HCT116 (cell line): Measurements from ENCODE around the gene SOX18. TPM values are rescaled to one million over a fixed set of nuclear protein-coding genes. Genes with fewer than 3 reads are reported as not detected.

ENCODE experiments used
- ATAC-seq: fragments of 200-7000 bp; cut with Tn5 transposase; 2 replicates; pipeline ENCODE4 v1.9.1; 2020; ENCODE audit warnings: mild to moderate bottlenecking, moderate library complexity
- BruUV-seq: library from RNA; stranded (reverse); fragments of 400-500 nt; replicated peaks from 2 replicates; lab custom pipeline; 2021; lab: Mats Ljungman, UMichigan
- CTCF ChIA-PET: fragments of 300-600 bp; sonication (Branson Sonifier 250); formaldehyde crosslinking; loops from one replicate; lab custom pipeline; 2021; ENCODE audit warnings: antibody characterized with exemption; lab: Charles Lee
- POLR2A ChIA-PET: fragments of 300-600, 350-600 bp; sonication (Branson Sonifier 250); formaldehyde crosslinking; loops from one replicate; lab custom pipeline; 2021; ENCODE audit warnings: antibody characterized with exemption; lab: Charles Lee
- RAD21 ChIA-PET, 2 experiments: fragments of 300-600 bp; sonication (Branson Sonifier 250); formaldehyde crosslinking; loops; one replicate each; lab custom pipeline; 2023; ENCODE audit warnings: low total read pairs in 2 of 2; ENCODE audit not compliant: uncharacterized antibody in 2 of 2, unreplicated experiment in 2 of 2, low non-redundant PET in 1 of 2; lab: Charles Lee
- DNase-seq: peaks from one replicate; pipeline ENCODE4 v3.0.0-alpha.2; 2010; ENCODE audit warnings: low read depth, low spot score
- H2AFZ ChIP-seq: fragments of 200-600 bp; shearing (Covaris generic), sonication (generic); 2 replicates; pipeline ENCODE4 v1.6.1; 2017; ENCODE audit warnings: low read depth, mixed run types, mixed read lengths, antibody characterized with exemption, low read length; ENCODE audit not compliant: poor library complexity, severe bottlenecking
- H3K27ac ChIP-seq: 2 replicates; pipeline ENCODE4 v1.5.1; 2012; ENCODE audit warnings: low read depth, low read length
- H3K27me3 ChIP-seq: fragments of 200-600 bp; sonication (generic); 2 replicates; pipeline ENCODE4 v1.6.1; 2016; ENCODE audit warnings: mixed run types, low read length, mixed read lengths; ENCODE audit not compliant: insufficient read depth
- H3K36me3 ChIP-seq, 2 experiments: fragments of 200-500 bp in 1 of 2; fragments of 200-600 bp in 1 of 2; sonication (Bioruptor generic) in 1 of 2; sonication (generic) in 1 of 2; 2 replicates each; pipeline versions ENCODE4 v1.5.1 to v1.6.1; 2014 to 2016; ENCODE audit warnings: low read length in 2 of 2, inconsistent platforms in 1 of 2, mixed read lengths in 1 of 2, mixed run types in 1 of 2; ENCODE audit not compliant: insufficient read depth in 2 of 2, control insufficient read depth in 1 of 2
- H3K4me1 ChIP-seq, 2 experiments: fragments of 200-600 bp in 1 of 2; sonication (generic) in 1 of 2; 2 replicates each; pipeline versions ENCODE4 v1.5.1 to v1.6.1; 2012 to 2017; ENCODE audit warnings: low read length in 2 of 2, inconsistent platforms in 1 of 2, mild to moderate bottlenecking in 1 of 2, mixed read lengths in 1 of 2, mixed run types in 1 of 2, moderate library complexity in 1 of 2; ENCODE audit not compliant: insufficient read depth in 2 of 2, control insufficient read depth in 1 of 2
- H3K4me2 ChIP-seq: fragments of 200-600 bp; sonication (generic); 2 replicates; pipeline ENCODE4 v1.6.1; 2017; ENCODE audit warnings: mixed run types, low read length, mixed read lengths
- H3K4me3 ChIP-seq, 2 experiments: fragments of 200-600 bp in 1 of 2; sonication (generic) in 1 of 2; replicated peaks in 1 of 2; 2 replicates each; pipeline ENCODE4 v1.5.1; 2011 to 2016; ENCODE audit warnings: low read length in 2 of 2, control low read depth in 1 of 2, low read depth in 1 of 2, mild to moderate bottlenecking in 1 of 2, mixed read lengths in 1 of 2, mixed run types in 1 of 2
- H3K79me2 ChIP-seq: fragments of 200-600 bp; sonication (generic); 2 replicates; pipeline ENCODE4 v1.6.1; 2017; ENCODE audit warnings: mild to moderate bottlenecking, mixed run types, low read length, moderate library complexity, mixed read lengths; ENCODE audit not compliant: insufficient read depth
- H3K9ac ChIP-seq: fragments of 200-600 bp; sonication (generic); 2 replicates; pipeline ENCODE4 v1.6.1; 2016; ENCODE audit warnings: low read length, mixed read lengths
- H3K9me2 ChIP-seq: fragments of 200-600 bp; sonication (generic), shearing (Covaris generic); 2 replicates; pipeline ENCODE4 v1.6.1; 2017; ENCODE audit warnings: mixed run types, mild to moderate bottlenecking, moderate library complexity; ENCODE audit not compliant: insufficient read depth
- H3K9me3 ChIP-seq, 2 experiments: fragments of 200-500 bp in 1 of 2; fragments of 200-600 bp in 1 of 2; sonication (Bioruptor generic) in 1 of 2; sonication (generic) in 1 of 2; 2 replicates each; pipeline ENCODE4 v1.6.1; 2014 to 2017; ENCODE audit warnings: low read length in 2 of 2, mixed read lengths in 2 of 2, inconsistent platforms in 1 of 2, low read depth in 1 of 2, mild to moderate bottlenecking in 1 of 2, mixed run types in 1 of 2, moderate library complexity in 1 of 2; ENCODE audit not compliant: control insufficient read depth in 1 of 2, insufficient read depth in 1 of 2
- H4K20me1 ChIP-seq: fragments of 200-600 bp; sonication (generic), shearing (Covaris generic); 2 replicates; pipeline ENCODE4 v1.6.1; 2017; ENCODE audit warnings: mixed run types, mild to moderate bottlenecking, moderate library complexity; ENCODE audit not compliant: insufficient read depth
- CBX3 ChIP-seq: IDR thresholded peaks from 2 replicates; pipeline ENCODE4 v1.6.1; 2012; ENCODE audit warnings: low read depth
- CTCF ChIP-seq, 3 experiments: fragments of 200-600 bp in 1 of 3; sonication (generic) in 1 of 3; IDR thresholded peaks in 2 of 3; conservative IDR thresholded peaks in 1 of 3; 2 replicates each; pipeline ENCODE4 v1.5.1; 2012 to 2017; ENCODE audit warnings: low read depth in 2 of 3, low read length in 2 of 3, antibody characterized with exemption in 1 of 3, borderline replicate concordance in 1 of 3, control low read depth in 1 of 3, mild to moderate bottlenecking in 1 of 3, mixed read lengths in 1 of 3, mixed run types in 1 of 3, moderate library complexity in 1 of 3; ENCODE audit not compliant: insufficient read depth in 1 of 3
- EGR1 ChIP-seq: IDR thresholded peaks from 2 replicates; pipeline ENCODE4 v1.6.1; 2012; ENCODE audit warnings: low read depth
- ZNF274 ChIP-seq: fragments of 200-500 bp; sonication (Bioruptor generic); IDR thresholded peaks from 2 replicates; pipeline ENCODE4 v1.6.1; 2014; ENCODE audit warnings: mild to moderate bottlenecking, low read depth, low read length, inconsistent platforms
- intact Hi-C: fragments of 100-400 bp; cut with micrococcal nuclease; formaldehyde crosslinking; loops from 2 replicates; pipeline ENCODE4 v1.10.0; 2022
- total RNA-seq: library from RNA; stranded (reverse); gene quantifications from one replicate; pipeline ENCODE4 v1.2.1, GENCODE V29; 2021; ENCODE audit not compliant: unreplicated experiment
- TF ChIP-seq, protein P1 (sequence below): IDR thresholded peaks from 2 replicates; pipeline ENCODE4 v1.6.1; 2011; ENCODE audit warnings: mild to moderate bottlenecking, low read length, moderate library complexity; ENCODE audit not compliant: insufficient replicate concordance; ENCODE audit errors: extremely low read depth

Gene SOX18
- total RNA-seq, 1 experiment from 2014 or later = 3.3 TPM

GRCh38 chr20:64083378-64083803 is 34.0 kb upstream of the SOX18 start:
- H3K4me3 ChIP-seq = peak overlapping the region; percentile 17 to 20; a peak in 1 of 4 replicates
- no peak overlapping the region for H3K9ac ChIP-seq
- no peak for TF ChIP-seq ZNF274
- peak; percentile 61 for TF ChIP-seq EGR1
- TF ChIP-seq, protein P1, sequence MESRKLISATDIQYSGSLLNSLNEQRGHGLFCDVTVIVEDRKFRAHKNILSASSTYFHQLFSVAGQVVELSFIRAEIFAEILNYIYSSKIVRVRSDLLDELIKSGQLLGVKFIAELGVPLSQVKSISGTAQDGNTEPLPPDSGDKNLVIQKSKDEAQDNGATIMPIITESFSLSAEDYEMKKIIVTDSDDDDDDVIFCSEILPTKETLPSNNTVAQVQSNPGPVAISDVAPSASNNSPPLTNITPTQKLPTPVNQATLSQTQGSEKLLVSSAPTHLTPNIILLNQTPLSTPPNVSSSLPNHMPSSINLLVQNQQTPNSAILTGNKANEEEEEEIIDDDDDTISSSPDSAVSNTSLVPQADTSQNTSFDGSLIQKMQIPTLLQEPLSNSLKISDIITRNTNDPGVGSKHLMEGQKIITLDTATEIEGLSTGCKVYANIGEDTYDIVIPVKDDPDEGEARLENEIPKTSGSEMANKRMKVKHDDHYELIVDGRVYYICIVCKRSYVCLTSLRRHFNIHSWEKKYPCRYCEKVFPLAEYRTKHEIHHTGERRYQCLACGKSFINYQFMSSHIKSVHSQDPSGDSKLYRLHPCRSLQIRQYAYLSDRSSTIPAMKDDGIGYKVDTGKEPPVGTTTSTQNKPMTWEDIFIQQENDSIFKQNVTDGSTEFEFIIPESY = no peak
- peak in 2 of 3 experiments; percentile 34 to 37; a peak in 3 of 6 replicates for TF ChIP-seq CTCF (IDR thresholded peaks at IDR 0.05 in 2 of 3, conservative IDR thresholded peaks at IDR 0.05 in 1 of 3; ENCODE audit: borderline replicate concordance in 1 of 3, insufficient read depth in 1 of 3, low read depth in 2 of 3, low read length in 2 of 3)
- no peak for TF ChIP-seq CBX3
- TF ChIP-seq, all 23 proteins: peak for 2
- peaks cover 9 to 16% of the 10 kb centered on the region in 2 experiments for H3K4me1 ChIP-seq
- BruUV-seq = no TSS peak
- ATAC-seq (peak; percentile 54), DNase-seq (no peak)
- H3K4me2 ChIP-seq = peak overlapping the region; percentile 64
- ChIA-PET RAD21 (interaction anchor here in 1 of 2 experiments (0.6 kb wide), 2 partner anchors 38 to 41 kb away, joined by 3 to 4 read pairs; no protein-coding TSS in a partner anchor), POLR2A (no interaction called here), CTCF (interaction anchor here (1.0 to 1.6 kb wide), 3 partner anchors 14 to 37 kb away, joined by 3 to 5 read pairs (median 4); no protein-coding TSS in a partner anchor)
- no peaks in the 10 kb centered on the region for H4K20me1 ChIP-seq
- H3K79me2 ChIP-seq = peaks cover 8% of the 10 kb centered on the region; the same call in 1 of the 2 replicates
- intact Hi-C loops = no loop called here
- peaks cover 6% of the 10 kb centered on the region in 2 experiments; a peak in 2 of 4 replicates for H3K9me3 ChIP-seq
- no peak overlapping the region for H2AFZ ChIP-seq
- H3K27ac ChIP-seq = no peak overlapping the region
- H3K27me3 ChIP-seq = no peaks in the 10 kb centered on the region
- H3K9me2 ChIP-seq = no peaks in the 10 kb centered on the region
- H3K36me3 ChIP-seq = no peaks in the 10 kb centered on the region
